H7 (cell line): ENCODE measurements around the gene CENPM. TPM values are rescaled to one million over a fixed set of nuclear protein-coding genes. Genes with fewer than 3 reads are reported as not detected.

ENCODE experiments used
- DNase-seq: peaks from one replicate; pipeline ENCODE4 v3.0.0; 2012
- H3K27me3 ChIP-seq: 2 replicates; pipeline ENCODE4 v1.6.0; 2011; ENCODE audit warnings: mild to moderate bottlenecking, low read length; ENCODE audit not compliant: control insufficient read depth, insufficient read depth
- H3K36me3 ChIP-seq: replicated peaks from 2 replicates; pipeline ENCODE4 v1.5.1; 2011; ENCODE audit warnings: low read length; ENCODE audit not compliant: control insufficient read depth, insufficient read depth
- H3K4me3 ChIP-seq: 2 replicates; pipeline ENCODE4 v1.5.1; 2011; ENCODE audit warnings: low read depth, mild to moderate bottlenecking, control low read depth, low read length, moderate library complexity; ENCODE audit not compliant: insufficient read depth
- total RNA-seq: library from RNA; depleted of rRNA; stranded (reverse); fragments of >200 nt; shearing (Covaris generic); gene quantifications from 2 replicates; pipeline ENCODE4 v1.2.3, GENCODE V29; 2014; rRNA removed

Gene CENPM, protein sequence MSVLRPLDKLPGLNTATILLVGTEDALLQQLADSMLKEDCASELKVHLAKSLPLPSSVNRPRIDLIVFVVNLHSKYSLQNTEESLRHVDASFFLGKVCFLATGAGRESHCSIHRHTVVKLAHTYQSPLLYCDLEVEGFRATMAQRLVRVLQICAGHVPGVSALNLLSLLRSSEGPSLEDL
- 56.7 and 66.3 TPM in 2 replicates for total RNA-seq

DNA sequence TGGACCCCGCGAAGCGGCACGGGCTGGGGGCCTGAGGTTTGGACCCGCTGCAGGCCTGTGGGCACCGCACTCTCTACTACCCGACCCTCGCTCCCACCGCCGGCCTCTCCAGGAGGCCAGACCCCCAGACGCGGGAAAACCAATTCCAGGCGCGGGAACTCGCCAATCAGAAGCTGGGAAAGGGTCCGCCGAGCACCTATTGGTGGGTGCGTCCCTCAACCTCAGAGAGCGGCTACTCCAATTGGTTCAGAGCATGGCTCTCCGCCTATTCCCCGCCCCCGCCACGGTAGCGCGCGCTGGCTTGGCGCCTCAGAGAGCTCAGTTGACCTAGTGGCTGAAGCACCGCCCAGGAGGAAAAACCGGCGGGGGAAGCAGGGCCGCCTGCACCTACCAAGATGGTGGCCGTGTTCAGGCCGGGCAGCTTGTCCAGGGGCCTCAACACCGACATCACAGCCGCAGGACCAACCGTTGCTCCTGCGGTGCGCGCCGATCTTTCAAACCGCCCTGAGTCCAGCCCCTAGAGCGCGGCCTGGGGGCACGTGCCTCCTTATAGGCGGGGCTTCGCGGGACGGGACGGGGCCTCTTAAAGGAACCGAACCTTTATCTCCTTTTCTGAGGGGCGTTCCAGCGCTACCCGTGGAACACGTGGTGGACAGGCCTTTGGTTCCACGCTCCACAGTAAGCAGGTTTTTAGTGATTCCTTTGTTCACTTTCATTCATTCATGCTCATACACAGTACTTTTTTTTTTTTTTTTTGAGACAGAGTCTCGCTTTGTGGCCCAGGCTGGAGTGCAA, at the start of gene CENPM:
Gene CENPM, minus strand, starts transcription at position 524 of the 795 bp plus-strand sequence. Its CDS starts 76 bp downstream, at position 448.
- Histone ChIP-seq H3K4me3 (peak within 1 kb of the TSS; percentile 85), H3K36me3 (peaks cover 18% of the 10 kb centered on the region), H3K27me3 (no peaks in the 10 kb centered on the region)
- DNase-seq: peak; percentile 97

DNA sequence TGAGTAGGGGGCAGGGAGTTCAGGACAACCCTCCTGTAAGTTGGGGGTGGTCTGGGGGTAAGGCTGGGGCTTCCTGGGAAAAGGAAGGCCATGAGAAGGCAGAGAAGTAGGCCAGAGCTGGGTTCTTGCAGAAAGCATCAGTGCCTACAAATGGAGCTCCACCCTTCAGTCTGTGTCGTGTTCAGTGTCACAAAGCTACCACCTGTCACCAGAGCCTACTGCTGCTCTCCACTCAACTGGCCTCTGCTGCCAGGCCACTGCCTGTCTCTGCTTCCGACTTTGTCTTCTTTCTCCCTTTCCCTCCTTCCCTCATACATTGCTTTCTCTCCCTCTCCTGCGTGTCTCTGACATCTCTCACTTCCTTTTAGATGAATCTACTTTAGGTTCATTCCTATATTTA, 48.3 kb upstream of the CENPM start:
- no peak overlapping the region for H3K4me3 ChIP-seq
- H3K36me3 ChIP-seq: peaks cover 6% of the 10 kb centered on the region
- no peaks in the 10 kb centered on the region for H3K27me3 ChIP-seq
- DNase-seq: no peak

DNA sequence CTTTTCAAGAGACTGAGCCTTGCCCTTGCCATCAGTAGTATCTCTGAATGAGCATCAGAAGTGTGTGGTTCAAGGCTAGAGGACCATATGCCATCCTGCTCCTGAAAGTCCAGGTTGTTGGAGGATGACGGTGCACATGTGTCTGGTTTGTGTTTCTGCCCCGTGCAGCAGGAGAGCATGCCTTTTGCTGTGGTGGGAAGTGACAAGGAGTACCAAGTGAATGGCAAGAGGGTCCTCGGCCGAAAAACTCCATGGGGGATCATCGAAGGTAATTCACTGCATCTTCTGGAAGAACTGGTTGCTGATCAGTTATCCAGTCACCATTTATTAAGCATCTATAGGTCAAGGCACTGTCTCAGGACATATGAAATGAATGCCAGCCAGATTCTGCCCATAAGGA, 45.5 kb upstream of the CENPM start:
- peaks cover 6% of the 10 kb centered on the region for H3K36me3 ChIP-seq
- H3K27me3 ChIP-seq: no peaks in the 10 kb centered on the region
- no peak overlapping the region for H3K4me3 ChIP-seq
- DNase-seq: no peak

DNA sequence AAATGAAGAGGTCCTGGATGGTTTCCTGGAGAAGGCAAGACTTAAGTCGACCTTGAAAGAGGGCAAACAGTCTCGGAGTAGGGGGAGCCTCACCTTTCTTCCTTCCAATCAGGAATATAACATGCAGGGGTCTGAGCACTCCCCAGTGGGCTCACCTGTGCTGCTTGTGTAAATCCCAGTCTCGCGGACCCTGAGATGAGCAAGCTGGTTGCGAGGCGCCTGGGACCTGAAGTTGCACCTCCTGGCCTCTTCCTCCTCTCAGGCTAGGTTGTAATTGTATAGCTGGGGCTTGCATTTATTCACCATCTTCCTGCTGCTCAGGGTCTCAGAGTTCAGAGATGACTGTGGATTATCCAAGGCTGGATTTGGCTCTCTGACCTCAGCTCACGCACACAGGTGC, 44.2 kb upstream of the CENPM start:
- Histone ChIP-seq H3K27me3 (no peaks in the 10 kb centered on the region), H3K36me3 (peaks cover 6% of the 10 kb centered on the region)
- no peak for DNase-seq

DNA sequence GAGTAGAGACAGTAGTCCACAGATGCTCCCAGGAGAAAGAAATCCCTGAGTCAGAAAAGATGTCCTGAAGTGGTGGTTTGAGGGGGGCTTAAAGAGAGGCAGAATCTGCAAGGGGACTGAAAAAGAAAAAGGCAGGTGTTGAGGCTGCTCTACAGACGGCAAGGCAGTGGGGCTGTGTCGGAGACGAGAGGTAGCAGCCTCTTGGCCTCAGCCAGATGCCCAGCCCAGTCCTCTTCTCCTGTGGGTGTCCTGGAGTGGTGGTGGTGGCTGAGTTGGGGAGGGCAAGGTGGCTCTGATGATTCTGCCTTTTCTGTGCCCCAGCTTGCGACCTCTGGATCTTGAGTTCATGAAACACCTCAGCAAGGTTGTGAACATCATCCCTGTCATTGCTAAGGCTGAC, 42.3 kb upstream of the CENPM start:
- no peak overlapping the region for H3K4me3 ChIP-seq
- DNase-seq: no peak
- H3K36me3 ChIP-seq: peaks cover 2% of the 10 kb centered on the region

More for the DNA sequence above, 44.2 kb upstream of the CENPM start:
- H3K4me3 ChIP-seq: no peak overlapping the region

DNA sequence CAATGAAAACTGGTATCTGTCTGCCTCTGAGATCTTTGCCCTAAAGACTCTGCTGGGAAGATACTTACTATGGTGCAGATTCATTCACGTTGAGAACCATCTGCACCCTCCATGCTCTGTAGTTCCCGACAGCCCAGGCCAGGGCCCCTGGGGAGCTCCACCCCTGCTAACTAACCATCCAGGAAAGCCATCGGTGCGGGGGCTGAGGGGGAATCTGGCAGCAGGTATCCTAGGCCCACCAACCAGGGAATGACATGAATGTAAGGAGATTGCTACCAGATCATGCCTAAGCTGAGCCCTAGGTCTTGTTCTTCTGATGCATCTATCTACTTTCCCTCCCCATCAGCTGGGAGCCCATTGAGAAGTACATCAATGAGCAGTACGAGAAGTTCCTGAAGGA, 40.3 kb upstream of the CENPM start:
- Histone ChIP-seq H3K4me3 (no peak overlapping the region), H3K27me3 (no peaks in the 10 kb centered on the region), H3K36me3 (peaks cover 1% of the 10 kb centered on the region)
- DNase-seq: no peak

More for the DNA sequence above, 42.3 kb upstream of the CENPM start:
- H3K27me3 ChIP-seq: no peaks in the 10 kb centered on the region

DNA sequence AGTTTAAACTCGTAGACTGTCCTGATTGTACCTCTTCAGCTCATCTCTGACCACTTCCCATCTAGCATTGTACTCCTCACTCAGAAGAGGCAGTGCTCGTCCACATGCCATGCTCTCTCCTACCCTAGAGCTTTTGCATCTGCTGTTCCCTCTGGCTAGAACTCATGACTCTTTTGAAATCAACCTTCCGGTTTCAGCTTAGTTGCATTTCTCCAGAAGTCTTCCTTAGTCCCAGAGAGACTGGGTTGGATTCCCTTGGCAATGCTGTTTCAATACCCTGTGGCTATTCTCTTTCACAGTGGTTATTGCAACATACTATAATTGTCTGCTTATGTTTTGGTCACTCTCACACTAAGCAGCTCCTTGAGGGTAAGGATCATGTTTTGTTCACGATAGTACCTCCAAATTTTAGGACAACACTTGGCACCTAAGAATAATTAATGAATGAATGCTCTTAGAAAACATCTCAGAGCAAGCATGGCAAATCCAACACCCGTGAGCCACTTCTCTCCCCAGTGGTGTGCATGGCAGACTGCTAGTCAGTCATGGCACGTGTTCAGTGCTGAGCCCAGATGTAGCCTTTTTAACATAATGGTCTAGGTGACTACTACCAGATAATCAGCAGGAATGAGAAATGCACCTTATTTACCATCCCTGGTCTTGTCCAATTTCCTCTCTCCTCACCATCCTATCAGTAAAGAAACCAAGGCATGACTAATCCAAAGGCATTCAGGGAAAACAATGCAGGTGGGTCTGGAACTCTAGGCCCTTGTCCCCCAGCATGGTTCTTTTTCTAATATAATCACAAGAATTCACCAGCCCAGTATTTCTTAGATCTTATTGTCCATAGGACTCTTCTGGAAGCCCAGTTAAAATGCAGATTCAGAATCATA, 36.8 kb upstream of the CENPM start:
- H3K36me3 ChIP-seq: no peaks in the 10 kb centered on the region; the same call in 1 of the 2 replicates
- no peak overlapping the region for H3K4me3 ChIP-seq
- no peak for DNase-seq
- H3K27me3 ChIP-seq: no peaks in the 10 kb centered on the region; the same call in 1 of the 2 replicates

DNA sequence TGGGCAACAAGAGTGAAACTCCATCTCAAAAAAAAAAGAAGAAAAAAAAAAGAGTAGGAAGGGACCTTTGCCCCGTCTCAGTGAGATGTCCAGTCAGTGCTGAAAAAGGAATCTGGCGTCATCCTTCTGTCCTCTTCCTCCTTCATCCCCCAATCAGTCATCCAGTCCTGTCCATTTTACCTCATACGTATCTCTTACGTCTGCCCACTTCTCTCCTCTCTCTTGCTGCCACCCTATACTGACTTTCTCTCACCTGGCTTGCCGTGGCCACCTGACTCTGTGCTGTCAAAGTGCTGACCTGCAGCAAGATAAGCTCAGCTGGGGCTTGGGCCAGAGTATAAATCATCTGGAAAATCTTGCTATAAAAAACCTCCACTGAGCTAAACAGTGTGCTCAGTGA, 35.9 kb upstream of the CENPM start:
- no peaks in the 10 kb centered on the region; the same call in 1 of the 2 replicates for H3K27me3 ChIP-seq
- DNase-seq: no peak
- H3K36me3 ChIP-seq: no peaks in the 10 kb centered on the region; the same call in 1 of the 2 replicates
- H3K4me3 ChIP-seq: no peak overlapping the region

DNA sequence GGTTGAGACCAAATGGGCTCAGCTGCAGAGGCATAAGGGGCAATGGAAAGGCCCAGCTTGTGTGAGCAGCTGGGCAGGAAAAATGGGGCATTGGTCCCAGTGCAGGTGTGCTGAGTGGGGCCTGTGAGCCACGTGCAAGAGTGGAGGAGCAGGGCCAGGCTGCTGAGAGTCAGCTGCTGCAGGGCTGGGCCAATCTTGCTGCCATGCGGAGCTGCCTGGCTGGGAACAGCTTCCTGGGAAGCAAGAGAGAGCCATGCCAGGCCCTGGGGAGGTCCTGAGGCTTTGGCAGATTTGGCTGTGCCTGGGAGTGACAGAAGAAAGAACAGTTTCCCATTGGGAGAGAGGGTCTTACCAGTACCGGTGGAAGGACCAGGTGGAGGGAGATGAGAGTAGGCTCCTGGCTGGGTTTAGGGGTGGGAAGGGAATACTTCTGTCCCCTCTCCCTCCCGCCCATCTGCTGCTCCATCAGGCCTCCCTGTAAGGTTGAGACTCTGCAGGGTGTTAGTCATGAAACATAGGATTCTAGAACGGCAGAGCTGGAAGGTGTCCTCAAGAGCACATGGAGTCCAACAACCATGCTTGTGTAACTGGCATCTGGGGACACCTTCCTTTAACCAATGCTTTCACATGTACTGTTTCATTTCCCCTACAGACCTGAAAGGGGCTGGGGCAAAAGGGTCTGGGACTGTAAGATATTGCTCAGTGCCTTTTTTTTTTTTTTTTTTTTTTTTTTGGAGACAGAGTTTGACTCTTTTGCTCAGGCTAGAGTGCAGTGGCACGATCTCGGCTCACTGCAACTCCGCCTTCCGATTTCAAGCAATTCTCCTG, 32.7 kb upstream of the CENPM start:
- DNase-seq: peak; percentile 42
- no peaks in the 10 kb centered on the region for H3K36me3 ChIP-seq
- no peak overlapping the region for H3K4me3 ChIP-seq
- H3K27me3 ChIP-seq: peaks cover 28% of the 10 kb centered on the region

DNA sequence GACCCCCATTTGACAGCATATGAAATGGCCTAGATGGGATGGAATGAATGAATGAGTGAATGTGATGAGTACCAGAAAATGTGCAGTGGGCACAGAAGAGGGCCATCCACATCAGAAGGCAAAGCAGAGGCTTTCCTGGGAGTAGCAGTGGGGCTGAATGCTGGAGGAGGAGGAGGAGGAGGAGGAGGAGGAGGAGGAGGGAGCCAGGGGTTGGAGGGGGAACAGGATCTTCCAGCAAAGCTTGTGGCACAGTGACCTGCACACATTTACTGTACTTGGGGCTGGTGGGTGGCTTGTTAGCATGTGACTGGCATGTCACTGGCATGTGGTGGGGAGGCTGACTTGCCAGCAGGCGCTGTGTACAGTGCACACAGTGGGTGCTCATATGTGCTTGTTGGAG, 31.8 kb upstream of the CENPM start:
- no peak overlapping the region for H3K4me3 ChIP-seq
- no peaks in the 10 kb centered on the region for H3K36me3 ChIP-seq
- peaks cover 28% of the 10 kb centered on the region for H3K27me3 ChIP-seq
- no peak for DNase-seq

DNA sequence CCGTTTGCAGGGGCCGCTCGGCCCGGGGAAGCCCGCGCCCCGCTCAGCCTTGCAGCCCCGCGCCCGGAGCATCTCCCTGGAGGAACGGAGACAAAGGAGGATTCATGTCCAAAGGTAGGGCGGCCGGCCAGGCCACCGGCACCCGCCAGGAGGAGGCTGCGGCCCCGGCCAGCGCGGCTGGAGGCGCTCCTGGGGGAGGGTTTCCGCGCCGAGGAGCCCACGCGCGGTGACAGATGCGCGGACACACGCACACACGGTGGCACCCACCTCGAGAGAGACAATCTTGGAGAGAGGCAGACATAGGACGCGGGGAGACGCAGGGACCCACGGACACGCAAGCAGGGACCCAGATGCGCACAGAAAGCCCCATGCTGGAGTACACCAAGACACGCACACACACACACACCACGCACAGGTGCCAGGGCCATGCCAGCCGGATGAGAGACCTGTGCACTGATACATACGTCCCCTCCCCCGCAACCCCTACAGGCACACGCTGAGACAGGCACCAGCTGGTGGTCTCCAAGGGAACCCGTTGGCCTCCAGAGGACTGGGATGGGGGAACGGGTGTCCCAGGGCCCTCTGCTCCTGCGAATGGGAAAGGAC, 30.1 kb upstream of the CENPM start:
- no peaks in the 10 kb centered on the region for H3K36me3 ChIP-seq
- H3K27me3 ChIP-seq: peaks cover 30% of the 10 kb centered on the region
- H3K4me3 ChIP-seq: peak overlapping the region; percentile 55
- DNase-seq: peak; percentile 83

DNA sequence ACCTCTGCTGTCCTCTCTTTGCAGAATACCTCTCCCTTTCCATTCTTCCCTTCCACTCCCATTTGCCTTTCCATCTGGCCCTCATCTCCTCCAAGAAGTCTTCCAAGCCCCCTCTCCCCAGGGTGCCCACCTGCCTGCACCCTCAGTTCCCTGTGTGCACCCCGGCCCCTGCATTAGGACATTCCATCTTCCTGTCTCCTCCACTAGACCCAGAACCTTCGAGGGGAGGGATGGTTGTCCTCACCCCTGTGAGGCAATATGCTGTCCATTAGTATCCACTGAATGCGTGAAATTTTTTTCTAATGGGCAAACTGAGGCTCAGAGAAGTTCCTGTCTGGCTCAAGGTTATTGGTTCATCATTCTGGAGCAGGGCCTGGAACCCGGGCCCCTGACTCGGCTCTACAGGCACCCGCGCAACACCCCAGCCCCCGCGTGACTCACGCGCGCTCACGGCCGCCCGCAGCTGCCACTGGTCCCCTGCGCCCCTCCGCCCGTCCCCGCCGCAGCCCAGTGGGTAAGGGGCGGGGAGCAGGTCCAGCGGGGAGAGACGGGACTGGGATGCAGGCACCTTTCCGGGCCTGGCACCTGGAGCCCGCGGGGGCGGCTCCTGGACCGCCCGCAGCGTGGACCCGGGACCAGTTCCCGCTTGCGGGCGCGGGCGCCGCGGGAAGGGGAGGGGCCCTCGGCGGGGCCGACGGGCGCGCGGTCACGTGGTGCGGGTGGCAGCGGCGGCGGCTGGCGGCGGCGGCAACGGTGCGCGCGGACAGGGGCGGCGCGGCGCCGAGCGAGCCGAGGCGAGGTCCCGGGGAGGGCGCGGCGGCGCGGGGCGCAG, 29.3 kb upstream of the CENPM start:
- peak overlapping the region; percentile 55 for H3K4me3 ChIP-seq
- no peaks in the 10 kb centered on the region for H3K36me3 ChIP-seq
- peak; percentile 96 for DNase-seq
- H3K27me3 ChIP-seq: peaks cover 30% of the 10 kb centered on the region
